ENCODE data around the gene VKORC1L1.

- TF ChIP-seq SP1 (IDR thresholded peaks at IDR 0.05; ENCODE audit: low read depth, low read length) (no peak), NBN (IDR thresholded peaks at IDR 0.05) (no peak), POLR2AphosphoS2 (IDR thresholded peaks at IDR 0.05; ENCODE audit: low read depth, low read length) (no peak), ZNF24 (IDR thresholded peaks at IDR 0.05) (no peak), ZBTB33 (IDR thresholded peaks at IDR 0.05) (no peak), EZH2 (IDR thresholded peaks at IDR 0.05; ENCODE audit: borderline replicate concordance, control insufficient read depth, low read depth, low read length) (no peak)
- TF ChIP-seq, protein P1, sequence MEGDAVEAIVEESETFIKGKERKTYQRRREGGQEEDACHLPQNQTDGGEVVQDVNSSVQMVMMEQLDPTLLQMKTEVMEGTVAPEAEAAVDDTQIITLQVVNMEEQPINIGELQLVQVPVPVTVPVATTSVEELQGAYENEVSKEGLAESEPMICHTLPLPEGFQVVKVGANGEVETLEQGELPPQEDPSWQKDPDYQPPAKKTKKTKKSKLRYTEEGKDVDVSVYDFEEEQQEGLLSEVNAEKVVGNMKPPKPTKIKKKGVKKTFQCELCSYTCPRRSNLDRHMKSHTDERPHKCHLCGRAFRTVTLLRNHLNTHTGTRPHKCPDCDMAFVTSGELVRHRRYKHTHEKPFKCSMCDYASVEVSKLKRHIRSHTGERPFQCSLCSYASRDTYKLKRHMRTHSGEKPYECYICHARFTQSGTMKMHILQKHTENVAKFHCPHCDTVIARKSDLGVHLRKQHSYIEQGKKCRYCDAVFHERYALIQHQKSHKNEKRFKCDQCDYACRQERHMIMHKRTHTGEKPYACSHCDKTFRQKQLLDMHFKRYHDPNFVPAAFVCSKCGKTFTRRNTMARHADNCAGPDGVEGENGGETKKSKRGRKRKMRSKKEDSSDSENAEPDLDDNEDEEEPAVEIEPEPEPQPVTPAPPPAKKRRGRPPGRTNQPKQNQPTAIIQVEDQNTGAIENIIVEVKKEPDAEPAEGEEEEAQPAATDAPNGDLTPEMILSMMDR (IDR thresholded peaks at IDR 0.05 in 2 of 3, conservative IDR thresholded peaks at IDR 0.05 in 1 of 3; ENCODE audit: control insufficient read depth in 2 of 3, extremely low read depth in 1 of 3, insufficient read depth in 1 of 3, low read depth in 3 of 3, low read length in 3 of 3), result no peak
Observed at GRCh38 chr7:65968256-65969185, 95.6 kb downstream of the VKORC1L1 start.
